Eye (tissue), 1 donor: ENCODE data around the gene NFILZ.
"Not testable (repeated sequence)": the region's sequence is repeated elsewhere in the genome, so short reads cannot be mapped to it uniquely, and the experiment has no call there.

Source experiments
- DNase-seq: peaks from one replicate; pipeline ENCODE4 v3.0.0-alpha.2; 2015

The NFILZ gene

GRCh38 chr19:8611877-8612806 lies 18.3 kb upstream of the NFILZ start:
- DNase-seq = peak; percentile 52

GRCh38 chr19:8612807-8613171 lies 17.6 kb upstream of the NFILZ start:
- no peak for DNase-seq

GRCh38 chr19:8614455-8614854 lies 16.0 kb upstream of the NFILZ start:
- DNase-seq = no peak

- DNase-seq = no peak
Measured at GRCh38 chr19:8615024-8615423, 15.4 kb upstream of the NFILZ start.

- peak; percentile 84 for DNase-seq
Measured at GRCh38 chr19:8615813-8616596, 14.4 kb upstream of the NFILZ start.

- no peak for DNase-seq
Measured at GRCh38 chr19:8616861-8617260, 13.6 kb upstream of the NFILZ start.

- DNase-seq = not testable (repeated sequence)
Measured at GRCh38 chr19:8617325-8617724, 13.1 kb upstream of the NFILZ start.

- DNase-seq = no peak
Measured at GRCh38 chr19:8617984-8618383, 12.4 kb upstream of the NFILZ start.

GRCh38 chr19:8618751-8619150 lies 11.7 kb upstream of the NFILZ start:
- no peak for DNase-seq

- not testable (repeated sequence) for DNase-seq
Measured at GRCh38 chr19:8622886-8623285, 7.5 kb upstream of the NFILZ start.

GRCh38 chr19:8626842-8627241 lies 3.6 kb upstream of the NFILZ start:
- DNase-seq = no peak

GRCh38 chr19:8629184-8629583 lies 1.2 kb upstream of the NFILZ start:
- no peak for DNase-seq

- peak; percentile 45 for DNase-seq
Measured at GRCh38 chr19:8630796-8631424, 477 bp downstream of the NFILZ start.

GRCh38 chr19:8631425-8631819 lies 989 bp downstream of the NFILZ start:
- peak; percentile 81 for DNase-seq

GRCh38 chr19:8635422-8635821 lies 5.0 kb downstream of the NFILZ start:
- no peak for DNase-seq

GRCh38 chr19:8637070-8637469 lies 6.6 kb downstream of the NFILZ start:
- DNase-seq = not testable (repeated sequence)

GRCh38 chr19:8638078-8638619 lies 7.7 kb downstream of the NFILZ start:
- DNase-seq = no peak

GRCh38 chr19:8639821-8640401 lies 9.5 kb downstream of the NFILZ start:
- DNase-seq = no peak

GRCh38 chr19:8640402-8641004 lies 10.1 kb downstream of the NFILZ start:
- no peak for DNase-seq

GRCh38 chr19:8641221-8641907 lies 10.9 kb downstream of the NFILZ start:
- DNase-seq = no peak

GRCh38 chr19:8641908-8642547 lies 11.6 kb downstream of the NFILZ start:
- peak; percentile 65 for DNase-seq
